ENCODE measurements around the gene MLH1.

MLH1 gene

GRCh38 chr3:36973139-36973538 is 20.2 kb upstream of the MLH1 start:
- DNase-seq (ENCODE audit: low spot score), result no peak
- no peak for FAIRE-seq

- no peak for FAIRE-seq
- no peak for DNase-seq (ENCODE audit: low spot score)
Measured at GRCh38 chr3:36981006-36981405, 12.3 kb upstream of the MLH1 start.

DNA sequence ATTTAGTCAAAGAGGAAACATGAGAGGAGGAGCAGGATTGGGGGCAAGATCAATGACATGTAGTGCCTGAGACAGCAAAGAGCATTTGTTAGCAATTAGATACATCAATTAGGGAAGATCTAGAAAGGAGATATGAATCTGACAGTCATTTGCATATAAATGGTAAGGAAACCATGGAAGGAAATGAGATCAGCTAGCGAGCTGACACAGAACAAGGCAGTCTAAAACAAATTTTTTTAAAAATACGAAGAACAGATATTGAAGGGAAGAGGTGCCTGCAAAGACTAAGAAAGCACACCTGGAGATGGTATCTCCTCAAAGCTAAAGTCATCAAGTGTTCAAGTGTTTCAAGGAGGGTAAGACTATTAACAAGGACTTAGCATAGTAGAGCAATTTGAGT is 5.0 kb upstream of the MLH1 start:
- no peak for DNase-seq (ENCODE audit: low spot score)
- FAIRE-seq, result no peak

GRCh38 chr3:36989005-36989404 is 4.3 kb upstream of the MLH1 start:
- DNase-seq (ENCODE audit: low spot score) (no peak), FAIRE-seq (no peak)

DNA sequence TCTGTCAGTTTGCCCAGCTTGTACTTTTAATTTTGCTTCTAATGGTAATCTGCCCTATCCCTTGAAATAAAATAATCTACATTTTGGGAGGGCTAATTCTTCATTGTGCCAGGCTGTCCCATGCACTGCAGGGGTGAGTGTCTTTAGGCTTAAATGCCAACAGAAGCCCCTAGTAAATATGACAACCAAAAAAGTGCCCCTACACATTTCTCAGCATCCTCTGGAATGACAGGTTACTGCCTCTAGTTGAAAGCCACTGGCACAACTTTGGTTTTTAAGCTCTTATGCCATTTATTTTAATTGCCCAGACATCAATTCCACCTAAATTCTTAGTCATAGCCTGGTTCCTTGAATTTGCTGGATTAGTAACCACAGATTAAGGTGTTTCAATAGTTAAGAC is 3.8 kb upstream of the MLH1 start:
- FAIRE-seq (no peak), DNase-seq (ENCODE audit: low spot score) (no peak)

- FAIRE-seq, result no peak
Measured at GRCh38 chr3:36991147-36991546, 2.2 kb upstream of the MLH1 start.

GRCh38 chr3:36991923-36992805 is 1.2 kb upstream of the MLH1 start:
- peak; percentile 33 for DNase-seq (ENCODE audit: low spot score)
- no peak for FAIRE-seq

More at GRCh38 chr3:36991147-36991546, 2.2 kb upstream of the MLH1 start:
- no peak for DNase-seq (ENCODE audit: low spot score)

GRCh38 chr3:36992806-36993325 is 452 bp upstream of the MLH1 start, which contains the start of gene EPM2AIP1:
Gene EPM2AIP1, minus strand, starts transcription at chr3:36993131. Its CDS starts 54 bp downstream, at chr3:36993077.
- FAIRE-seq (peak; percentile 97), DNase-seq (ENCODE audit: low spot score) (no peak)

GRCh38 chr3:37014620-37015019 is 21.3 kb downstream of the MLH1 start:
- DNase-seq (ENCODE audit: low spot score), result no peak
- no peak for FAIRE-seq

DNA sequence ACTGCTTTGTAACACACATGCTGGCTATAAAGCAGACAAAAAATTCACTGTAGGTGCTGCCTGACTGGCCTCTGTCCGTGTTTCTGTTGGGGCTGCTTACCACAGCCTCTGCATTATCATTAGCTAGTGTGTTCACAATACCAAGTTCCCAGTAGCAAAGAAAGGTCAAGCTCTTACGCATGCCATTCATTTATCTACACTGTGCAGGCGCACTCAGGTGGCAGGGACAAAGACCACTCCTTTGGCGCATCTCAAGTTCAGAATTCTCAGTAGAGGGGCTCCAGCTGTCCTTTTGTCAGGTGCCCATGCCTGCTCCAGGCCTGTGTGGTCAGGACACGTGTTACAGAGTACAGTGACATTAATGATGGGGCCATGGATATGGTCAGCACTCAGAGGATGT is 22.3 kb downstream of the MLH1 start:
- no peak for DNase-seq (ENCODE audit: low spot score)
- no peak for FAIRE-seq

GRCh38 chr3:37016903-37017302 is 23.6 kb downstream of the MLH1 start:
- DNase-seq (ENCODE audit: low spot score) (no peak), FAIRE-seq (no peak)

GRCh38 chr3:37017683-37018082 is 24.4 kb downstream of the MLH1 start:
- DNase-seq (ENCODE audit: low spot score) (no peak), FAIRE-seq (no peak)

DNA sequence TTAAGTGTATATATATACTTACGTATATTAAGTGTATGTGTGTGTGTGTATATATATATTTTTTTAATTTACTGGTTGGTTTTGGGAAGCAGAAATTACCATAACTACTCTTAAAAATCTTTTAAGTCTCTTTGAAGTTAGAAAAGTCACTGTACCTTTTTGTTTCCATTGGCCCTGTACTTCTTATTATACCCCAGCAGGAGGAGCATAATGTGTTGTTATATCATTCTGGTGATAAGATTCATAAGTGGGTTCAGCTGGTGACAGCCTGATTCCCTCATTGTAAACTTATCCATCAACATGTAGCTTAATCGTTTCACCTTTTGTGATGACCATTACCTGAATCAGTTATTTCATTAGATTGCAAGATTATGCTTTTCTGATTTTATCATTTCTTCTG is 30.8 kb downstream of the MLH1 start:
- no peak for FAIRE-seq

DNA sequence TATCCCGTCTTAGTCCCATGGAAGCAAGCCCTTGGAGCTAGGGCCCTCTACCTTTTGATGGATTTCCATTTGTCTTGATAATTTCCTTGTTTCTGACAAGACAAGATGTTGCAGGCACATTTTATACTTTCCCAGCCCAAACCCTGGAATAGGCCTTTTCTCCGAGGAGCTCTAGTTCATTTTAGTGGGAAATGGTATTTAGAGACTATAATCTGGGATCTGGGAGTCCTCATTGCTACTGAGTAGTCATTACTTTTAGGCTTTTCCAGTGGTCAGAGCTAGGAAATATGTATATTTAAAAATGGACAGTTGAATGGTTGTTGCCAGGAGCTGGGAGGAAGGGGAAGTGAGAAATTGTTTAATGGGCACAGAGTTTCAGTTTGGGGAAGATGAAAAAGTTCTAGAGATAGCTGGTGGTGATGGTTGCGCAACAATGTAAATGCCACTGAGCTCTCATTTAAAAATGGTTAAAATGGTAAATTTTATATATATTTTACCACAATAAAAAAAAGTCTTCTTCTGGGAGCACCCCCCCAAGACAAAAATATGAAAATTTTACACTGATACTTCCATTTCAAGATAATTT is 31.6 kb downstream of the MLH1 start:
- DNase-seq (ENCODE audit: low spot score) (no peak), FAIRE-seq (no peak)

More for the DNA sequence above, 30.8 kb downstream of the MLH1 start:
- DNase-seq (ENCODE audit: low spot score), result peak; percentile 8

DNA sequence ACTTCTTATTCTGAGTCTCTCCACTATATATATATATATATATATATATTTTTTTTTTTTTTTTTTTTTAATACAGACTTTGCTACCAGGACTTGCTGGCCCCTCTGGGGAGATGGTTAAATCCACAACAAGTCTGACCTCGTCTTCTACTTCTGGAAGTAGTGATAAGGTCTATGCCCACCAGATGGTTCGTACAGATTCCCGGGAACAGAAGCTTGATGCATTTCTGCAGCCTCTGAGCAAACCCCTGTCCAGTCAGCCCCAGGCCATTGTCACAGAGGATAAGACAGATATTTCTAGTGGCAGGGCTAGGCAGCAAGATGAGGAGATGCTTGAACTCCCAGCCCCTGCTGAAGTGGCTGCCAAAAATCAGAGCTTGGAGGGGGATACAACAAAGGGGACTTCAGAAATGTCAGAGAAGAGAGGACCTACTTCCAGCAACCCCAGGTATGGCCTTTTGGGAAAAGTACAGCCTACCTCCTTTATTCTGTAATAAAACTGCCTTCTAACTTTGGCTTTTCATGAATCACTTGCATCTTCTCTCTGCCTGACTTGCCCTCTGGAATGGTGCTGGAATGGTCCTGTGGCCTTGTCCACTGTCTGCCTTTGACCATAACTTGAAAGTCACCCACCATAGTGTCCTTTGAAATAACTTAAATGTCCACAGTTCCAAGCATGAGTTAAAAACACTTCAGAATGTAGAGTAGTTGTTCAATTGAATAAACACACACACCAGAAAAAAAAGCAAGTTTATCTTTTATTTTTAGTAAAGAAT is 32.4 kb downstream of the MLH1 start:
- DNase-seq (ENCODE audit: low spot score) (no peak), FAIRE-seq (no peak)

GRCh38 chr3:37026851-37027250 is 33.5 kb downstream of the MLH1 start:
- DNase-seq (ENCODE audit: low spot score) (no peak), FAIRE-seq (no peak)

- DNase-seq (ENCODE audit: low spot score) (no peak), FAIRE-seq (no peak)
Measured at GRCh38 chr3:37028329-37028728, 35.0 kb downstream of the MLH1 start.

DNA sequence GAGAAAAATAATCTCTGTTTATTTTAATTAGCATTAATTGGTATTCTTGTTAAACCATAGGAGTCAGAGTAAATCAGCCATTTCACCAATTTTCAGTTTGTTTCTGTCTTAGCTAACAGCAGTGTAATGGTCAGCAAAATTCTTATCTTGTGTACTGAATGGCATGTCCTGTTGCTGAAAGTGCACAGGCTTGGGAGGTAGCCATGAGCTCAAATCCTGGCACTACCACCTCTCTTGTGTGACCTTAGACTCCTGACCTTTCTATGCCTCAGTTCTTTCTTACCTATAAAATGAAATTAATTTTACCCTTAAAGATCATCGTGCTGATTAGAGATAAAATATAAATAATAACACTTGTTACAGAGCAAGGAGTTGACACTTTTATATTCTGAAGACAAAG is 35.8 kb downstream of the MLH1 start:
- FAIRE-seq, result no peak

DNA sequence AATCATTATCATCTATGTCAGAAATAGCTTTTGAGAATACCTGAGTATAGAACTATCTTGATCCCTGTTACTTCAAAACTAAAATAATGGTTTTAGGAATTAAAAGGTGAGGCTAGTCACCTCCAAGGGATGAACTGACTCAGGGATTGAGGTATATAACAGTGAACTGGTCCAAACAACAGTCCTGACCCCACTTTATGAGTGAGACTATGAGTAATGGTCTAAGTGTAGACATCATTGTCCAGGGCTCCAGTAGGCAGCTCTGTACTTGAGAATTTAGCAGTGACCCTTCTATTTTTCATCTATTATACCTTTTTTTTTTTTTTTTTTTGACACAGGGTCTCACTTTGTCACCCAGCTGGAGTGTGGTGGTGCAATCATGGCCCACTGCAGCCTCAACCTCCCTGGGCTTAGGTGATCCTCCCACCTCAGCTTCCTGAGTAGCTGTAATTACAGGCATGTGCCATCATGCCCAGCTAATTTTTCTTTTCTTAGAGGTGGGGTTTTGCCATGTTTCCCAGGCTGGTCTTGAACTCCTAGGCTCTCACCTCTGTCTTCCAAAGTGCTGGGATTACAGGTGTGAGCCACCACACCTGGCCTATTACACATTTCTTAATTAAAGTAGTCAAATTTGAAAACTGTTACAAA is 36.3 kb downstream of the MLH1 start:
- DNase-seq (ENCODE audit: low spot score), result no peak

More for the DNA sequence above, 35.8 kb downstream of the MLH1 start:
- DNase-seq (ENCODE audit: low spot score), result no peak

GRCh38 chr3:37030588-37030987 is 37.3 kb downstream of the MLH1 start:
- FAIRE-seq (no peak), DNase-seq (ENCODE audit: low spot score) (no peak)

More for the DNA sequence above, 36.3 kb downstream of the MLH1 start:
- no peak for FAIRE-seq

GRCh38 chr3:37031096-37031682 is 37.9 kb downstream of the MLH1 start:
- DNase-seq (ENCODE audit: low spot score) (no peak), FAIRE-seq (no peak)
